ENCODE measurements around the gene PDE4D.

GRCh38 chr5:59003641-59004040, 889.9 kb downstream of the PDE4D start:
- no peak for TF ChIP-seq CTCF (IDR thresholded peaks at IDR 0.05)
- TF ChIP-seq POLR2A (IDR thresholded peaks at IDR 0.05) = no peak
- TF ChIP-seq EP300 (IDR thresholded peaks at IDR 0.05) = no peak

All from tibial nerve (tissue), 4 donors.